Stimulated activated CD8-positive, alpha-beta memory T cell treated with anti-CD3 and anti-CD28 coated beads, Interleukin-15, amount 100 ng/mL, for 48 hours (primary cell): ENCODE data around the gene PLCH1.

Source experiments
- DNase-seq, 2 donors: peaks; one replicate each; pipeline ENCODE4 v3.0.0-alpha.2; 2020; ENCODE audit warnings: low read depth in 2 of 2

The PLCH1 gene

DNA sequence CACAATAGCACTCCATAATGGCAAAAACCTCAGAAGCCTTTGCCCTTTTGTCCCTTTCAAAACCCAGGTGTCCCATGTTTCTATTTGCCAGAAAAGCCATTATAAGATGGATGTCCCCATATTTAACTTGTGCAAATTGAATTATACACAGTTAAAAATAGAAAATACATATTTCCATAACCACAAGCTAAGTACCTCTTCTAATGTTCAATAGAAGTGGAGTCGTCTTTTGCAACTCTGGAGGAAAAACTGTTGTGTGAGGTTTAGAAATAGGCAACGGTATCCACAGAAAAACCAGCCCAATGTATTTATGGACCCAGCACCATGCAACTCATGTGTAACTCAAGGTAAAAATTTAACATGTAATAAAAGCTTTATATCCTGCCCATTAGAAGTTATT is 367.8 kb downstream of the PLCH1 start:
- no peak for DNase-seq

GRCh38 chr3:155372281-155372680 is 372.6 kb downstream of the PLCH1 start:
- no peak for DNase-seq

- no peak for DNase-seq
Measured at GRCh38 chr3:155370764-155371503, 373.9 kb downstream of the PLCH1 start.

GRCh38 chr3:155370198-155370597 is 374.7 kb downstream of the PLCH1 start:
- DNase-seq = no peak

- DNase-seq = no peak
Measured at GRCh38 chr3:155369735-155370134, 375.1 kb downstream of the PLCH1 start.

DNA sequence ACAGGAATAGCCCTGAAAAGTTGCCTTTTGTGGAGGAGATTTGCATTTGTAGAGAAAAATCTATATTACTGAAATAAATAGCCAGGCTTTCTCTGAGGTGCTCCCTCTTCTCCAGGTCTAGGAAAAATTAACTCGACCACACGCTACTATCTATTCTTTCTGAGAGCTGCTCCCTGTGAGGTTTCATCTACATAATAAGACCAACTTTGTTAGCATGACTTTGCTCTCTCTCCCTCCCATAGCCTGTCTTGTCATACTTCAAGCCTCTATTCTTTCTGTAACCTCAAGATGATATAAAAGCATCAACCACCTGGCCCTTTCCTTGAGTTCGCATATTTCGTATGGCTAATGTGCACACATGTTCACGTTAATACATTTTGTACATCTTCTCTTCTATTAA is 375.6 kb downstream of the PLCH1 start:
- DNase-seq = no peak

DNA sequence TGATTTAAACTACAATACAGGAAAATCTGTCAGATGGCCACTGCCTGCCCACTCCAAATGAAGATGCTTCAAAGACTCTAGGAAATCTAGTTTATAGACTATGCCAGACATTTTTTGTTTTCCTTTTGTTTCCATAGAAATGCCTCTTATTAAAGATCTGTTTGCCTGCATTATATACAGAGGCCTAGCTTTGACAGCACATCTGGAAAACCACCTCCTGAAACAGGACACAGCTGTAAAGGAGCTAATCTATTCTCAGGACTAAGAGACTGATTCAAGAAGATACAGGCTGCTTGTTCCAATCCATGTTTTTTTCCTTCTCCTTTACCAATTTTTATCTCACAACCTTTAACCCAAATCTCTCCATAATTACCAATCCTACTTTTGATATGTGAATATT is 376.1 kb downstream of the PLCH1 start:
- DNase-seq = no peak

GRCh38 chr3:155367506-155367905 is 377.4 kb downstream of the PLCH1 start:
- DNase-seq = no peak

GRCh38 chr3:155365178-155365783 is 379.6 kb downstream of the PLCH1 start:
- no peak for DNase-seq

DNA sequence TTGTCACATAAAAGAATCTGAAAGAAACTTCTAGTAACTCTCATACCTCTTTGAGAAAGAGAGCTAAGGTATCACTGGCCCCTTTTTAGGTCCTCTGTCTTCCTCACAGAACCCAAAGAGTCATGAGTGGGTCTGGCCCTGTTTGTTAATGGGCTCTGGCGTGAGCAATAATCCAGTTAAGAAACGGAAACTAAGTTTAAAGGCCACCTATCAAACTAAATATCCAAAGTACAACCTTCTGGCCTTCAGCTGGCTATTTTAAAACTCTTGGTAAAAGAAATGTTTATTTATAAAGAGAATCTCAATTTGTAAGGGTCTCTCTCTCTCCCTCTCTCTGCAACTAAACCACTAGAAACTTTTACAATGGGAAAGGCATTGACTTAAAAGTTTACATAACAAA is 380.4 kb downstream of the PLCH1 start:
- DNase-seq = no peak

DNA sequence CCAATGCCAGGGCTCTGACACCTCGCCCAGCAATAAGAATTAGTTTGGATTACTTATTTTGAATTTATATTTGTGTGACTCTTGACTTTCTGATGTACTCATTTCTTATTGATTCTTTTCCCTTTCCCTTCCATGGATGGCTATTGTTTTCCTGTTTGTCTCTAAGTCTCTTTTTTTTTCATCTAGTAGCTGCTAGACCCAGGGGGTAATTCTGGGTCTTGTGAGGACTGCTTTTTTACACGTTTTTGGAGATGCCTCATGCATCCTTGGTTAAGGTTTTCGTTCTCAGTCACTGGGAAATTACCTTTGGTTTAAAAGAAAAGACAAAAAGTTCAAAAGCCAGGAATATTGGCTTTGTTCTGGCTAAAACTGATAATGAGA is 381.2 kb downstream of the PLCH1 start:
- DNase-seq = no peak

- DNase-seq = no peak
Measured at GRCh38 chr3:155362808-155363689, 381.8 kb downstream of the PLCH1 start.

GRCh38 chr3:155360281-155360680 is 384.6 kb downstream of the PLCH1 start:
- DNase-seq = no peak

GRCh38 chr3:155356594-155357370 is 388.1 kb downstream of the PLCH1 start:
- no peak for DNase-seq

- no peak for DNase-seq
Measured at GRCh38 chr3:155354658-155355057, 390.2 kb downstream of the PLCH1 start.

DNA sequence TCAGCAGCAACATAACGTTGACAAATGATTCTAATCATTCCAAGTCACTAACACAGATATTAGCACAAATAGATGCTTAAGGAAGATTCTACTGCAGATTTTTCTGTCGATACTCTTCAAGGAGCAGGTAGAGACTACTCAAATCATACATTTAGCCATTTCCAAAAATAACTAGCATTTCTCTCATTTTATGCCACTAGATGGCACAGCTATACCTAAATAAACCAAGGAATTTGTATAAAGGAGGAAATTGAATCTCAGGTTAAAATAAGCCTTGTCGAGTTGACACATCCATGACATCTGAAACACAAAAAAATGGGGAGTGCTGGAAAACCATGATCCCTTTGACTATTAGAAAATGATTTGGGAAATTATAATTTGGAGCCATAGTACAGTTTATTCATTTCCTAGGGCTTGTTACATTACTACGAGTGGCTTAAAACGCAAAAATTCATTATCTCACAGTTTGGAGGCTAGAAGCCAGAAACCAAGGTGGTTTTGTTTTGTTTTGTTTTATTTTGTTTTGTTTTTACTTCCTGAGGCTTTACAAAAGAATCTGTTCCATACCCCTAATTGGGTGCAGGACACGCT is 391.9 kb downstream of the PLCH1 start:
- DNase-seq = no peak

DNA sequence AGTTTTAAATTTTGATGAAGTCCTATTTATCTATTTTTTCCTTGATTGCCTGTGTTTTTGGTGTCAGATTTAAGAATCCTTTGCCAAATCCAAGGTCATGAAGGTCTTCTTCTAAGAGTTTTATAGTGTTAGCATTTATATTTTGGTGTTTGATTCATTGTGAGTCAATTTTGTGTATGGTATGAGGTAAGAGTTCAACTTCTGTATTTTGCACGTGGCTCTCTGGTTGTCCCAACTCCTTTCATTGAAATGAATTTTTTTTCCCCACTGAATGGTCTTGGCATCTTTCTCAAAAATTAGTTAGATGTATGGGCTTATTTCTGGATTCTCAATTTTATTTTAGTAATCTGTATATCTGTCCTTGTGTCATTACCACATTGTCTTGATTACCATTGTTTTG is 394.3 kb downstream of the PLCH1 start:
- DNase-seq = no peak

DNA sequence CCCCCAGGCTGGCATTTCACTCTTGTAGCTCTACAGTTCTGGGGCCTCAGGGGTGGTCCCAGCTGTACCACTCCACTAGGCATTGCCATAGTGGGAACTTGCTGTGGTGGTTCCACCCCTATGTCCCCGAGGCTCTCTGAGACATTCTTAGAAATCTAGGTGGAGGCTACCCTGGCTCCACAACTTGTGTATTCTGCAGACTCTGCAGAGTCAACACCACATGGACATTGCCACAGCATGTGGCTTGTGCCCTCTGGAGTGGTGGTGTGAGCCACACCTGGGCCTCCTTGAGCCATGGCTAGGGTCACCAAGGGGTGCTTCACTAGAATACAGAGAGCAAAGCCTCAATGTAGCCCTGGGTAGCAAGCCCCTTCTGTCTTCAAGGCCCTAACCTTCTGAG is 397.0 kb downstream of the PLCH1 start:
- no peak for DNase-seq

DNA sequence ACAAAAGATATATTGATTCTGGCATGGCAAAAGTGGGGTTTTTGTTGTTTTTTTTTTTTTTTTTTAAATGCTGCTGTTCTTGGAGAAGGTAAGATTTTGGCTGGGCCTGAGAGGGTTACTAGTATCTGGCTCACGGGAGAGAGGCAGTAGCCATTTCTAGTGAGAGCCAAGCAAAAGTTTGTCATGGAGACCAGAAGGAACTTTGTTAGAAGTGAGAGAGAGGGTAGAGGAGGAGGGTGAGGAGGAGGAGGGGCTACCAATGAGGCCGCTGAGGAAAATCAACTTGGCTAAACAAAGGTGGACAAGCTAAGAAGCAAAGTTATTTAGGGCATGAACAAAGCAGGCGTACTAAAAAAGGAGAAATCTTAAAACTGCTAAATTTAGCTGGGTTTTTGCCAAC is 402.5 kb downstream of the PLCH1 start:
- no peak for DNase-seq

- no peak for DNase-seq
Measured at GRCh38 chr3:155339052-155339451, 405.8 kb downstream of the PLCH1 start.

DNA sequence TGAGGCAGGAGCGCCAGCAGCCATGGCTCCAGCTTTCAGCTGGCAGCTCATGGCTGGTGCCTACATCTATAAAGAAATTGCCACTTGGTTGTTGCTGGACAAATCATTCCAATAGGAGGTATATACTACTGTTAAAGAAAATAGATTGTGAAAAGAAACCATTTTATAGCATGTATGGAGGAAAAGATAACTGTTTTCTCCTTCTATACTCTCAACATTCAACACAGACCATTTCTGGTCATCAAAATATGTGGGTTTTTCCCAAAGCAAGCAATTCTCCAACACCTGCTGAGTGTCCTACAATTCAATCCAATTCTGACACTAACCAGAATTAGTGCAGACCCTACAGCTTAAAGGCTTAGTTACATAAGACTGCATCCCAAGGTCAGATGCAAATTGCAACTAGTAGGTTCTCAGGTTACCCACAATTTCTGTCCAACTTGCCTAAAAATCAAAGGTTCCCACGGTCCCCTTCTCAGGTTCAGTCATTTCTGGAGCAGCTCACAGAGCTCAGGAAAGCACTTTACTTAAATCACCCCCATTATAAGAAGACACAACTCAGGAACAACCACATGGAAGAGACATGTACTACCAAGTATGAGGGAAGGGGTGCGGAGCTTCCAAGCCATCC is 409.0 kb downstream of the PLCH1 start:
- no peak for DNase-seq
